Measurements from ENCODE around the gene TKFC. TPM values are rescaled to one million over a fixed set of nuclear protein-coding genes. Genes with fewer than 3 reads are reported as not detected.

The TKFC gene
- total and polyA plus RNA-seq, 3 experiments from 2014 or later = 31.8 to 72.4 (median 66.8) TPM

DNA sequence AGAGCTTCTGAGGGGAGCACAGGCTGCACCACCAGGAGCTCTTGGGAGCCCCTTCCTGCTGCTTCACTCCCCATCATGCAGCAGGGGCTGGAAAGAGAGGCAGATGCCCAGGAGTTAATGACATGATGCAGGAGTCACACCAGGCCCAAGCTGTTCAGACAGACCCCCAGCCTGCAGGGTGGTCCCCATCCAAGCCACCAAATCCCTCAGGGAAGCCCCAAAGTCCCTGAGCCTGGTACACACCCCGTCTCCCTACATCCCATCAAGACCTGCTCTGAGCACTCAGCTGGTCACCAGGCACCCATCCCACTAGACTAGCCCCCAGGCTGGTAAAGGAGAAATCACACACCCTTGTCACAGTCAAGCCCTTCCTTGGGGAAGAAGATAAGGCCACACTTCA lies 17.3 kb downstream of the TKFC start:
- Mint-ChIP-seq H3K27ac (no peak overlapping the region), H3K27me3 (no peaks in the 10 kb centered on the region), H3K4me3 (no peak overlapping the region), H3K4me1 (peaks cover 0 to 4% (median 0%) of the 10 kb centered on the region in 3 donors), H3K36me3 (peaks cover 11 to 70% (median 12%) of the 10 kb centered on the region in 3 donors), H3K9me3 (peaks cover 0 to 1% (median 0%) of the 10 kb centered on the region in 5 donors)
- ChIA-PET CTCF (interaction anchor here (1.7 to 1.9 kb wide), 2 partner anchors 14 to 36 kb away, joined by 6 to 8 read pairs; no protein-coding TSS in a partner anchor), POLR2A (no interaction called here)
- H3K27me3 ChIP-seq (ENCODE audit: insufficient read depth, low read length, poor library complexity, severe bottlenecking) = no peaks in the 10 kb centered on the region
- H3K4me1 ChIP-seq (ENCODE audit: insufficient read depth, low read length) = no peaks in the 10 kb centered on the region
- DNase-seq = no peak
- H3K27ac ChIP-seq (ENCODE audit: low read depth, low read length) = no peak overlapping the region
- no peak overlapping the region for H3K4me3 ChIP-seq (ENCODE audit: low read length)
- peaks cover 27% of the 10 kb centered on the region for H3K36me3 ChIP-seq (ENCODE audit: insufficient read depth, low read length)
- no peaks in the 10 kb centered on the region for H3K9me3 ChIP-seq (ENCODE audit: low read length)

DNA sequence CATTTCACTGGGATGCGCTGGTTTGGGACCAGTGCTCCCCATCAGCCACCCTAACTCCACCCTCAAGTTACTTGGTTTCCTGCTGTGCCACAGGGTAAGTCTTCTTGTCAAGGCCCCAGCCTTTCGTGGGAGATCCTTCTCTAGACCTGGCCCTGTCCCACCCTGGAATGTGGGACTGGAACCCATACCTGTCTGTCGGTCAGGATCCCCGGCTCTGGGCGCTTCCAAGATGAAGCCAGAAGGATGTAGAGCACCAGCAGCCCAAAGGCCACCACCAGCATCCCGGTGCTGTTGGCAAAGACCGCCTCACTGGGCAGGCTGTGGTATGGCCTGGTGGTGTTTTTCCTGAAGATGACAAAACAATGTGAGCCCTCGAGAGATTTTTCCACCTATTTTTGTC lies 17.8 kb downstream of the TKFC start:
- H3K4me1 ChIP-seq (ENCODE audit: insufficient read depth, low read length) = no peaks in the 10 kb centered on the region
- CTCF ChIA-PET = interaction anchor here (1.7 kb wide), 1 partner anchor 15 kb away, joined by 8 read pairs; no protein-coding TSS in a partner anchor
- peaks cover 0 to 4% (median 0%) of the 10 kb centered on the region in 3 donors for H3K4me1 Mint-ChIP-seq

DNA sequence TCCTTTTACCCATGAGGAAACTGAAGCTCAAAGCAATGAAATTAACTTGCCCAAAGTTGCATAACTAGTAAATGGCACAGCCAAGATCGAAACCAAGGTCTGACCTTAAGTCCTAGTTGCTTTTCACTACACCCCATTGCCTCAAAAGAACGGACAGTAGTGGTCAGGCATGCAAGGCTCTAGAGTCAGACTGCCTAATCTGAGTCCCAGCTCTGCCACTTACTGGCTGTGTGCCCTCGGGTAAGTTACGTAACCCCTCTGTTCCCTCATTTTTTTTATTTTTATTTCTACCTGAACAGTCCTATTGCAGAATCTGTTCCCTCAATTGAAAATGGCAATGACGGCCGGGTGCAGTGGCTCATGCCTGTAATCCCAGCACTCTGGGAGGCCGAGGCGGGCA lies 19.0 kb downstream of the TKFC start:
- Histone ChIP-seq H3K27me3 (ENCODE audit: insufficient read depth, low read length, poor library complexity, severe bottlenecking) (no peaks in the 10 kb centered on the region), H3K27ac (ENCODE audit: low read depth, low read length) (no peak overlapping the region), H3K4me1 (ENCODE audit: insufficient read depth, low read length) (no peaks in the 10 kb centered on the region), H3K9me3 (ENCODE audit: low read length) (no peaks in the 10 kb centered on the region), H3K36me3 (ENCODE audit: insufficient read depth, low read length) (peaks cover 27% of the 10 kb centered on the region), H3K4me3 (ENCODE audit: low read length) (no peak overlapping the region)
- no peaks in the 10 kb centered on the region for H3K27me3 Mint-ChIP-seq
- H3K9me3 Mint-ChIP-seq = peaks cover 0 to 1% (median 0%) of the 10 kb centered on the region in 5 donors
- CTCF ChIA-PET = interaction anchor here (1.4 kb wide), 1 partner anchor 16 kb away, joined by 6 read pairs; no protein-coding TSS in a partner anchor
- peaks cover 11 to 68% (median 14%) of the 10 kb centered on the region in 3 donors for H3K36me3 Mint-ChIP-seq
- peak overlapping the region in 2 of 8 donors; percentile 32 to 36 for H3K27ac Mint-ChIP-seq
- peaks cover 0 to 9% (median 6%) of the 10 kb centered on the region in 3 donors for H3K4me1 Mint-ChIP-seq
- POLR2A ChIA-PET = interaction anchor here (1.4 kb wide), 1 partner anchor 18 kb away, joined by 3 read pairs; no protein-coding TSS in a partner anchor
- no peak overlapping the region for H3K4me3 Mint-ChIP-seq
- no peak for DNase-seq

More for the DNA sequence above, 17.8 kb downstream of the TKFC start:
- H3K4me3 ChIP-seq (ENCODE audit: low read length) = no peak overlapping the region
- Mint-ChIP-seq H3K4me3 (no peak overlapping the region), H3K27ac (no peak overlapping the region), H3K9me3 (peaks cover 0 to 1% (median 0%) of the 10 kb centered on the region in 5 donors), H3K27me3 (no peaks in the 10 kb centered on the region), H3K36me3 (peaks cover 11 to 70% (median 12%) of the 10 kb centered on the region in 3 donors)
- no peak overlapping the region for H3K27ac ChIP-seq (ENCODE audit: low read depth, low read length)
- no peaks in the 10 kb centered on the region for H3K27me3 ChIP-seq (ENCODE audit: insufficient read depth, low read length, poor library complexity, severe bottlenecking)
- H3K36me3 ChIP-seq (ENCODE audit: insufficient read depth, low read length) = peaks cover 27% of the 10 kb centered on the region
- DNase-seq = no peak
- H3K9me3 ChIP-seq (ENCODE audit: low read length) = no peaks in the 10 kb centered on the region
- POLR2A ChIA-PET = interaction anchor here (1.4 kb wide), 1 partner anchor 17 kb away, joined by 3 read pairs; no protein-coding TSS in a partner anchor

DNA sequence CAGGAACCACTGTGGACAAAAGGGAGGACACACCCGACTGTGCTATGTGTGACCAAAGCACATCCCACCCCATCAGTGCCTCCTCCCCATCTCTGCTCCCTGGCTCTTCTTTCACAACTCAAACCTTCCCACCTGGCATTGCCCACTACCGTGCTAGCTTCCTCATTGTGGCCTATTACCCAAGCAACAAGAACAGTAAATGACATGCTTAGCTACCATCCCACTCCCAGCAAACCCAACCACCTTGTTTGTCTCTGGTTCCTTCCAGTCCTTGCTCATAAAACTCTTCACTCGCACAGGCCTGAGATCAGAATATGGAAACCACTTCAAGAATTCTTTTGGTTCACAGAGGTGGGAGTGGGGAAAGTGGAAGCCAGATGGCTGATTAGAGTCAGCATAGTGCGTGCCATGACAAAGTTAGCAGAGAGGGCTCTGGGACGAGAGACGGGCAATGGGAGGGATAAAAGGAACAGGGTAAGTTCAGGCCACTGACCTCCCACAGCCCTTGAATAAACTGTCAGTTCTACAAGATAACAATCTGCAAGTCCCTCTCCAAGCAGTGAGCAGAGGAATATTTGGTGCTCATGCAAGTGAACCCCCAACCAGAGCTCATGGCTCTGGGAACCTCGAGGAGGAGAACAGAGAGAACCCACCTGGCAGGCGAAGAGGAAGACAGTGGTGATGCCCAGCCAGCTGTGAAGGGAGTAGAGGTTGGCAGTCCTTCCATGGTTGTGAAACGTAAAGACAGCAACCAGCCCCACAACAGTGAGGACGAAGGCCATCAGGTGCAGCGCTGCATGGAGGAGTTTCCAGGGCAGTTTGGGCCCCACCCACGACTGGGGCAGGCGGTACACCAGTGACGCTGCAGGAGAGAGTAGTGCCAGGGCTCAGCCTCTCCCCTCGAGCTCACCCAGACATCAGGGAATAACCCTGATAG lies 20.4 kb downstream of the TKFC start:
- no peak overlapping the region for H3K4me3 ChIP-seq (ENCODE audit: low read length)
- H3K27ac ChIP-seq (ENCODE audit: low read depth, low read length) = no peak overlapping the region
- H3K4me1 ChIP-seq (ENCODE audit: insufficient read depth, low read length) = no peaks in the 10 kb centered on the region
- no peaks in the 10 kb centered on the region for H3K27me3 Mint-ChIP-seq
- ChIA-PET CTCF (interaction anchor here (2.6 to 2.9 kb wide), 2 partner anchors 17 to 32 kb away, joined by 8 to 9 read pairs; no protein-coding TSS in a partner anchor), POLR2A (no interaction called here)
- no peak for DNase-seq
- H3K36me3 ChIP-seq (ENCODE audit: insufficient read depth, low read length) = peaks cover 21% of the 10 kb centered on the region
- H3K36me3 Mint-ChIP-seq = peaks cover 11 to 58% (median 14%) of the 10 kb centered on the region in 3 donors
- no peaks in the 10 kb centered on the region for H3K27me3 ChIP-seq (ENCODE audit: insufficient read depth, low read length, poor library complexity, severe bottlenecking)
- H3K9me3 ChIP-seq (ENCODE audit: low read length) = no peaks in the 10 kb centered on the region
- peaks cover 5 to 11% (median 10%) of the 10 kb centered on the region in 3 donors for H3K4me1 Mint-ChIP-seq
- peak overlapping the region in 3 of 8 donors; percentile 39 to 79 (median 40) for H3K27ac Mint-ChIP-seq
- no peaks in the 10 kb centered on the region for H3K9me3 Mint-ChIP-seq
- H3K4me3 Mint-ChIP-seq = no peak overlapping the region

DNA sequence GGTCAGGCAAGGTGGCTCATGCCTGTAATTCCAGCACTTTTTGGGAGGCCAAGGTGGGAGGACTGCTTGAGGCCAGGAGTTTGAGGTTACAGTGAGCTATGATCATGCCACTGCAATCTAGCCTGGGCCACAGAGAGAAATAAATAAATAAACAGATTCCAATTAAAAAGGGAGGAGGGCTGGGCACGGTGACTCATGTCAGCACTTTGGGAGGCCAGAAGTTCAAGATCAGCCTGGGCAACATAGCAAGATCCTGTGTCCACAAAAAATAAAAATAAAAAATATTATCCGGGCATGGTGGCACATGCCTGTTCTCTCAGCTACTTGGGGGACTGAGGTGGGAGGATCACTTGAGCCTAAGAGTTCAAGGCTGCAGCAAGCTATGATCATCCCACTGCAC lies 21.2 kb downstream of the TKFC start:
- CTCF ChIA-PET = interaction anchor here (2.6 to 2.9 kb wide), 2 partner anchors 18 to 31 kb away, joined by 8 to 9 read pairs; no protein-coding TSS in a partner anchor
- Histone ChIP-seq H3K4me3 (ENCODE audit: low read length) (no peak overlapping the region), H3K36me3 (ENCODE audit: insufficient read depth, low read length) (peaks cover 18% of the 10 kb centered on the region), H3K4me1 (ENCODE audit: insufficient read depth, low read length) (no peaks in the 10 kb centered on the region), H3K9me3 (ENCODE audit: low read length) (no peaks in the 10 kb centered on the region), H3K27me3 (ENCODE audit: insufficient read depth, low read length, poor library complexity, severe bottlenecking) (no peaks in the 10 kb centered on the region), H3K27ac (ENCODE audit: low read depth, low read length) (no peak overlapping the region)
- Mint-ChIP-seq H3K36me3 (peaks cover 11 to 50% (median 14%) of the 10 kb centered on the region in 3 donors), H3K4me1 (peaks cover 5 to 11% (median 10%) of the 10 kb centered on the region in 3 donors), H3K27ac (peak overlapping the region in 1 of 8 donors; percentile 11), H3K4me3 (no peak overlapping the region), H3K9me3 (no peaks in the 10 kb centered on the region), H3K27me3 (no peaks in the 10 kb centered on the region)
- POLR2A ChIA-PET = no interaction called here
- DNase-seq = no peak

DNA sequence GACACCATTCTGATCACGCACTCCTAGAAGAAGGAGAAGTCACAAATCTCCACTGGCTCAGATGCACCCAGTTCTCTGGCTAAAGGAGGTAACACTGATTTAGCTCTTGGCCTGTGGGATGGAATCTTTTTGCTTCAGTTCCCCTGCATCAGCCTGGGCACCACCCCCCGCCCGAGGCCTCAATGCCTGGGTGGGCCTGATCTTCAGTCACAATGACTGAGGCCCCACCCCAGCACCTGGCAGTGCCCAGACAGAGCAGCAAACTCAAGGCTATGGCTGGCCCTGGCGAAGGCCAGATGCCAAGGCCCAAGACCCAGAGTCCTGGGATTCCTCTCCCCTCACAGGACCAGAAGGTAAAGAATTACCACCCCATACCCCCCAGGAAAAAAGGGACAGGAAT lies 23.7 kb downstream of the TKFC start:
- no peak overlapping the region for H3K27ac ChIP-seq (ENCODE audit: low read depth, low read length)
- H3K4me3 ChIP-seq (ENCODE audit: low read length) = no peak overlapping the region
- peaks cover 10% of the 10 kb centered on the region for H3K36me3 ChIP-seq (ENCODE audit: insufficient read depth, low read length)
- no peak for DNase-seq
- H3K27me3 ChIP-seq (ENCODE audit: insufficient read depth, low read length, poor library complexity, severe bottlenecking) = no peaks in the 10 kb centered on the region
- Mint-ChIP-seq H3K27me3 (no peaks in the 10 kb centered on the region), H3K4me1 (peaks cover 19 to 29% (median 19%) of the 10 kb centered on the region in 3 donors), H3K9me3 (no peaks in the 10 kb centered on the region), H3K4me3 (no peak overlapping the region), H3K27ac (no peak overlapping the region), H3K36me3 (peaks cover 9 to 34% (median 11%) of the 10 kb centered on the region in 3 donors)
- no peaks in the 10 kb centered on the region for H3K9me3 ChIP-seq (ENCODE audit: low read length)
- CTCF ChIA-PET = no interaction called here
- peaks cover 15% of the 10 kb centered on the region for H3K4me1 ChIP-seq (ENCODE audit: insufficient read depth, low read length)
- POLR2A ChIA-PET = no interaction called here

DNA sequence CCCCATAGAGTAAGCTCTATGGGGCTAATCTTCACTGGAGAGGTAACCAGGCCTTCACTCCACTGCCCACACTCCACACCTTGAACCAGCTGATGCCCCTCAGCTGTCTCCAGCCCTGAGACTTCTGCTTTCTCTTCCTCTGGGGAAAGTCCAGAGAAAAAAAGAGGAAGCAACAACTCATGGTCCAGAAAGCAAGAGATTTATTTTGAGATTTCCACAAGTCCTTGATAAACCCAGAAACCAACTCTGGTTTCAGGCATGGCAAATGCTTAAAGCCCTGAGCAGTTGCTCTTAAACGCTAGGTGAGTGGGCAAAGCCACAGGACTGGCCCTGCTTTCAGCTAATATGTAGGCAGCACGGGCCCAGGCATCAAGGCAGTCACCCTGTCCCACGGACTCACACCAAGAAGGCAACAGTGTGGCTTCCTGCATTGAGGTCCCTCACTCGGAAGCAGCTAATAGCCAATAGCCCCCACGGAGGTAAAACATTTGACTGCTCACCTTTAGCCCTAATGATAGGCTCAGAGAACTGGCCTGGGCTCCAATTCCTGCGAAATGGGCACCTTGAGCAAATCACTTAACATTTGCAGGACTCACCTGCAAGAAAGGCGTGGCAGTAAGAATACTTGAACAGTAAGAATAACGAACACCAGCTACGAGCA lies 24.3 kb downstream of the TKFC start:
- POLR2A ChIA-PET = no interaction called here
- peaks cover 15% of the 10 kb centered on the region for H3K4me1 ChIP-seq (ENCODE audit: insufficient read depth, low read length)
- no peaks in the 10 kb centered on the region for H3K9me3 Mint-ChIP-seq

More for the DNA sequence above, 24.3 kb downstream of the TKFC start:
- H3K4me1 Mint-ChIP-seq = peaks cover 22 to 34% (median 22%) of the 10 kb centered on the region in 3 donors
- no peak for DNase-seq
- Histone ChIP-seq H3K4me3 (ENCODE audit: low read length) (no peak overlapping the region), H3K27ac (ENCODE audit: low read depth, low read length) (no peak overlapping the region), H3K27me3 (ENCODE audit: insufficient read depth, low read length, poor library complexity, severe bottlenecking) (no peaks in the 10 kb centered on the region), H3K36me3 (ENCODE audit: insufficient read depth, low read length) (peaks cover 8% of the 10 kb centered on the region), H3K9me3 (ENCODE audit: low read length) (no peaks in the 10 kb centered on the region)
- H3K36me3 Mint-ChIP-seq = peaks cover 9 to 36% (median 11%) of the 10 kb centered on the region in 3 donors
- H3K27me3 Mint-ChIP-seq = no peaks in the 10 kb centered on the region
- H3K27ac Mint-ChIP-seq = peak overlapping the region in 2 of 8 donors; percentile 29 to 61
- CTCF ChIA-PET = interaction anchor here (1.1 to 2.1 kb wide), 2 partner anchors 21 to 25 kb away, joined by 3 to 11 read pairs; no protein-coding TSS in a partner anchor
- H3K4me3 Mint-ChIP-seq = peak overlapping the region in 1 of 7 donors; percentile 68

All from CD8-positive, alpha-beta memory T cell (primary cell).